NK-92 (cell line): ENCODE data around the gene SLC13A3.

Experiments
- DNase-seq: peaks from one replicate; lab custom pipeline; 2025; ENCODE audit not compliant: unreplicated experiment; lab: John Stamatoyannopoulos, UW

The SLC13A3 gene

DNA sequence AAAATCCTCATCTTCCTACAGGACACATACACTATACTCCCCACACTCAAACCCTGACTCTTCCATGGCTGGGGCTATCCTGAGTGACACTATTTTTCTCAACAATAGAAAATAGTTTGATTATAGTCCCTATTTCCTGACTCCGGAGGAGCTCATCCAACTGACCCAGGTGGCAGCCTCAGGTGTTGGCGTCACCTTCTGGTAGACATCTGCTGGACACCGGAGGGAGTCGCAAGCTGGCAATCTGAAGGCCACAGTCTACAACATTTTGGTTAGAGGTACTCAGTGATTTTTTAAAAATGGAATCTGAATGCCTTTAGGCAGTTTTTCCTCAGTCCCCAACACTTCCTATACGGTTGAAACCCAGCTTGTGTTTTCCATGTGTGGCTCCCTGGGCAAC, 68.6 kb downstream of the SLC13A3 start:
- DNase-seq = no peak

GRCh38 chr20:46581391-46581790, 69.9 kb downstream of the SLC13A3 start:
- DNase-seq = no peak

- DNase-seq = no peak
Observed at GRCh38 chr20:46580613-46581205, 70.5 kb downstream of the SLC13A3 start.

DNA sequence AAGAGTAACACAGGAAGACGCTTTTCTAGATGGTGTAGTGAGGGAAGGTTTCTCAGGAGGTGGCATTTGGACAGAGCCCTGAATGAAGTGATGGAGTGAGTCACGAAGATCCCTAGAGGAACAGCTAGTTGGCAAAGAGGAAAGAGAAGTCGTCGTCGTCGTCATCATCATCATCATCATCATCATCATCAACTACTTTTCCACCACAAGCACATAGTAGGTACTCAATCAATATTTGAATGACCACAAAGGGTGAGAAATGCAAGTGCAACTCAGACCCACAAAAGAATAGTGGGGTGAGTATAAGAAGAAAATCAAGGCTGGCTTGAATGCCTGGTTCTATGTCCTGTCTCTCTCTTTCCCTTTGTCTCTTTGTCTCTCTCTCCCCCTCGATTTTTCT, 72.5 kb downstream of the SLC13A3 start:
- no peak for DNase-seq

GRCh38 chr20:46576774-46577395, 74.4 kb downstream of the SLC13A3 start:
- no peak for DNase-seq

GRCh38 chr20:46575937-46576461, 75.3 kb downstream of the SLC13A3 start:
- DNase-seq = no peak

DNA sequence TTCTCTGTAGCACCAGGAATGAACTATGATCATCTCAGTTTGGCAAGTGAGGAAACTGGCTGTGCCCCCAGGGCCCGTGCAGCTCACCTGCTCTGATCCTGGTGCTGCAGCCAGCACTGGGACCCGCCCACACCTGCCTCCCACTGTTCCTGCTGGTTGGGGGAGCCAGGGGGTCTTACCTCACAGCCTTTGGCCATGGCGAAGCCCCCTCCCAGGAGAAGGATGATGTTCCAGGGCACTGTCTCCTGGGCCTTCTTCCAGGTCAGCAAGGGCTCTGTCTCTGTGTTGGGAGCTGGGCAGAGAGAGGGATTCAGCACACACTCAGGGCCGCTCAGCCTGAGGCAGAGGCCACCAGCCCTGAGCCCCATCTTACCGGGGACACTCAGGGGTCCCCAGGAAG, 75.9 kb downstream of the SLC13A3 start:
- no peak for DNase-seq

DNA sequence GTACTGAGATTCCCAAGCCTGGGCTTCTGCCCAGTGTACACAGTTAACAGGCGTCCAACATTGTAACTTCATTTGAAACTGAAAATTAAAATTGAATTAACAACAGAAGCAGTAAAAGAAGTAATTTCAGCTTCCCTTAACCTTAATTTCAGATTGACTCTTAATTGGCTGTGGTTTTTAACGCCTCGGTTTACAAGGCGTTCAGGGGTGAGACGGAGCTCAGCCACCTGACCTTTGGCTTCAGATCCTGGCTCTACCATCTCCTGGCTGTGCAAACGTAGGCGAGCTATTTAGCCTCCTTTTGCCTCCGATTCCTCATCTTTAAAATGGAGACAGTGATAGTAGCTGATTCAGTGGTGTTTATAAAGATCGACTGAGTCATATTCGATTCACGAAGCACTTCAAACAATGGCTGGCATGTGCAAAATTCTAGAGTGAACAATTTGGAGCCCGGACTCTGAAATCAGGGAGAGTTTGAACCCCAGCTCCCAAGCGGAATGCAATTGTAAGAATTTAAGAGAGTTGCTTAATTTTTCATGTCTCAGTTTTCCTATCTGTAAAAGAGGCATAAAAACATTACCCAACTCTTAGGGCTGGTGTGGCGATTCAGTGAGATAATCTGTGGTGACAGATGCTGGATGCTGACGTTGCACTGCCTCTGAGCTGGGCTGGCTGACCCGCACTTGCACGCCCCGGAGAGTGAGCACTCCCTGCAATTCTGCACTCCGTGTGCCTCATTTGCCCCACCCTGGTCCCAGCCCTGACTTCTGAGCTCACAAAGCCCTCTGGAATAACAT, 77.3 kb downstream of the SLC13A3 start:
- DNase-seq = no peak

- no peak for DNase-seq
Observed at GRCh38 chr20:46573234-46573633, 78.0 kb downstream of the SLC13A3 start.

GRCh38 chr20:46572790-46573189, 78.5 kb downstream of the SLC13A3 start:
- no peak for DNase-seq

DNA sequence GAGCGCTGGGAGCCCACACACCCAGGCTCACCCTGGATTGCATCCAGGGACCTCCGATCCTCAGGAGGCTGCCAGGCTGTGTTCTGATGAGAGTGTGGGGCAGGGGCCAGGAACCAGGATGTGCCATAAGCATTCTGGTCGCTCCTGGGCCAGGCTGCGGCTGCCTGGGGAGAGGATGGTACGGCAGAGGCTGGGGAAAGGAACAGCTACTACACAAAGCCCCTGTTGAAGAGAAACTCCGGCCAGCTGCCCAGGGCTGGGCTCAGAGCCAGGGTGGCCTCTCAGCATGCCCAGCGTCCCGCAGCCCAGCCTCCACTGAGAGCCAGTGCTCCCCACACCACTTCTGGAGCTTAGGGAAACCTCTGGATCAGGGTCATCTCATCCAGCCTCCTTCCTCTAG, 79.1 kb downstream of the SLC13A3 start:
- DNase-seq = no peak

DNA sequence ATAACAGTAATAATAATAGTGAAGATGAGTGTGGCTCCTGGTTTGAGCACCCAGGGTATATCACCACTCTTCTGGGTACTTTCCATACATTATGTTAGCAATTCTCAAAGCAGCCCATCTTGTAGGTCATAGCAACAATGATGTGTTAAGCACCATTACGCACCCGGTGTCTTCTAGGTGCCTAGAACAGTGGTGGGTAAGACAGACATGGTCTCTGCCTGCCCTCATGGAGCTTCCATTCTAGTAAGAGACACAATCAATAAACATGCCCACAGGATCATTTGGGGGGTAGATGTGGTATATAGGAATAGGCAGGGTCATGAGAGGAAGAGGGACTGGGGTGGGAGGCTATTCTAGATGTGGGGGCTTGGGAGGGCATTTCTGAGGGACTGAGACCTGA, 79.8 kb downstream of the SLC13A3 start:
- DNase-seq = no peak

GRCh38 chr20:46570956-46571355, 80.3 kb downstream of the SLC13A3 start:
- DNase-seq = no peak

GRCh38 chr20:46569961-46570360, 81.3 kb downstream of the SLC13A3 start:
- DNase-seq = no peak

DNA sequence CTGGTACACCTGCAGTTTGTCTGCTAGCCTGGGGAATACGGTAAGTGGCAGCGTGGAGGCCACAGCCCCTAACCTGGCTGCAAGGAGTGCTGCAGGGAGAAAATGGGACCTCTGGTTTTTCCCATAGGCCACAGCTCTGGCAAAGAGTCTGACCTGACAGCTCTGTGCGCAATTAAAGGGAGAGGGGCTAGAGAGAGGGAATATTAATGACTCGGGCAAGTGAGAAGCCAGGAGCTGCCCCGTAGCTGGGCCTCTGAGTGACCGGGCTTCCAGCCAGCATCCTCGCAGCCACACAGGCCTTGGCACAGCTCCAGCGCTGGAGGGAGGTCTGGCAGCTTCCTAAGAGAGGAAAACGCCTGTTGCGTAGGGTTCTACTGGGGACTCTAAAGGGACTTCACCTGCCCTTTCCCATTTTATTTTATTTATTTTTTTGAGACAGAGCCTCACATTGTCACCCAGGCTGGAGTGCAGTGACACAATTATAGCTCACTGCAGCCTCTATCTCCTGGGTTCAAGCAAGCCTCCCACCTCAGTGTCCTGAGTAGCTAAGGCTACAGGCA, 82.6 kb downstream of the SLC13A3 start:
- DNase-seq = no peak

DNA sequence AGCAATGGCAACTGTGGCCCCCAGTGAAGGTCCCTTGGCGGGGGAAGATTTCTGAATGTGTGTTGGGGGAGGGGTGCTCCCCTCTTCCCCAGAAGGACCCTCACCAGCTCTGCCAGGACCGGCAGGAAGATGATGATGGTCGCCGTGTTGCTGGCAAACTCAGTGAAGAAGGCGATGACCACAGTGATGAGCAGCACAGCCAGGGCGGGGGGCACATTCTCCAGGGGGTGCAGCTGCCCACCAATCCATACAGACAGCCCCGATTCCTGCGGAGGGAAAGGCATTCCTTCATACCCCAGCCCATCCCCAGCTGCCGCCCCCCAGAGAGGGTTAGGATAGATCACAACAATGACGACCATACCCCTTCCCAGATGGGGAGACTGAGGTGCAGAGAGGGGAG, 85.1 kb downstream of the SLC13A3 start:
- no peak for DNase-seq

- no peak for DNase-seq
Observed at GRCh38 chr20:46564241-46564957, 86.9 kb downstream of the SLC13A3 start.

- no peak for DNase-seq
Observed at GRCh38 chr20:46563860-46564221, 87.4 kb downstream of the SLC13A3 start.

DNA sequence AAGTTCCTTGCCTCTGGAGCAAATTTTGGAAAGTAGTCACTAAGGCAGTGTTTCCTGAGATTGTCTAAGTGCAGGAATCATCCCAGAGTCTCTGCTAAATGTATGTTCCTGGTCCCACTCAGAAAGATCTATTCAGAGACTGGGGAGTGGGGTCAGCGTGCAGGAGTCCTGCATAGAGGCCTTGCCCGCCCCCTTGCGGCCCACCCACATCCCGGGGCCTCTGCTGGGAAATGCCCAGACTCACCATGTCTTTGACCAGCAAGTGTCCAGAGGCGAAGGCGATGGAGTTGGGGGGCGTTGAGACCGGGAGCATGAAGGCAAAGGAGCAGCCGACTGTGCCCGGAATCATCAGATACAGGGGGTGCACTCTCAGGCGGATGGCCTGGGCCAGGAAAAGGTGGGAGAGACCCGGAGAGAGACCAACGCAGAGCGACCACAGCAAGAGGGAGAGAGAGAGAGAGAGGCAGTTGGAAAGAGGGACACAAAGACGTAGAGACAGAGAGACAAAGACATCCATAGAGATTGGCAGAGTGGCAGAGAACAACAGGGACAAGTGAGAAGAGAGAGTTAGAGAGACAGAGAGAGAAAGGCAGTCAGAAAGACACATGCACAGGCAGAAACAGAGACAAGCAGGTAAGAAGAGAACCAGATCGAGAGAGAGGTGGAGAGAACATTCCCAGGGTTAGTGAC, 87.9 kb downstream of the SLC13A3 start:
- no peak for DNase-seq

GRCh38 chr20:46562373-46563169, 88.7 kb downstream of the SLC13A3 start:
- DNase-seq = no peak
